Neural cell (in vitro differentiated cells): Measurements from ENCODE around the gene SSBP1.

Source experiments
- EP300 ChIP-seq: fragments of 450-650 bp; conservative IDR thresholded peaks from 2 replicates; pipeline ENCODE4 v1.6.1; 2014; ENCODE audit warnings: antibody characterized with exemption, mild to moderate bottlenecking, moderate library complexity; ENCODE audit not compliant: poor library complexity, severe bottlenecking
- EZH2 ChIP-seq: fragments of 200-600, 300-800 bp; shearing (Covaris generic), sonication (generic); IDR thresholded peaks from 2 replicates; pipeline ENCODE4 v1.6.1; 2014; ENCODE audit warnings: antibody characterized with exemption, low read length, borderline replicate concordance, mild to moderate bottlenecking; ENCODE audit not compliant: insufficient read depth, poor library complexity, severe bottlenecking
- POLR2AphosphoS5 ChIP-seq: IDR thresholded peaks from 2 replicates; pipeline ENCODE4 v1.6.1; 2012
- RAD21 ChIP-seq: fragments of 450-650 bp; conservative IDR thresholded peaks from 2 replicates; pipeline ENCODE4 v1.6.1; 2014; ENCODE audit warnings: antibody characterized with exemption, mild to moderate bottlenecking, moderate library complexity
- SMC3 ChIP-seq: fragments of 450-650 bp; conservative IDR thresholded peaks from 2 replicates; pipeline ENCODE4 v1.6.1; 2014; ENCODE audit warnings: antibody characterized with exemption, mild to moderate bottlenecking, moderate library complexity; ENCODE audit not compliant: poor library complexity
- TAF1 ChIP-seq: IDR thresholded peaks from 2 replicates; pipeline ENCODE4 v1.6.1; 2012; ENCODE audit warnings: low read depth
- TF ChIP-seq, protein P1 (sequence below): fragments of 450-650 bp; IDR thresholded peaks from 2 replicates; pipeline ENCODE4 v1.5.1; 2014; ENCODE audit warnings: antibody characterized with exemption, mild to moderate bottlenecking, moderate library complexity; ENCODE audit not compliant: poor library complexity, severe bottlenecking

GRCh38 chr7:141713890-141714289 is 24.3 kb upstream of the SSBP1 start:
- TF ChIP-seq EZH2 (no peak), EP300 (no peak), POLR2AphosphoS5 (no peak), TAF1 (no peak), RAD21 (no peak), SMC3 (no peak)
- TF ChIP-seq, protein P1, sequence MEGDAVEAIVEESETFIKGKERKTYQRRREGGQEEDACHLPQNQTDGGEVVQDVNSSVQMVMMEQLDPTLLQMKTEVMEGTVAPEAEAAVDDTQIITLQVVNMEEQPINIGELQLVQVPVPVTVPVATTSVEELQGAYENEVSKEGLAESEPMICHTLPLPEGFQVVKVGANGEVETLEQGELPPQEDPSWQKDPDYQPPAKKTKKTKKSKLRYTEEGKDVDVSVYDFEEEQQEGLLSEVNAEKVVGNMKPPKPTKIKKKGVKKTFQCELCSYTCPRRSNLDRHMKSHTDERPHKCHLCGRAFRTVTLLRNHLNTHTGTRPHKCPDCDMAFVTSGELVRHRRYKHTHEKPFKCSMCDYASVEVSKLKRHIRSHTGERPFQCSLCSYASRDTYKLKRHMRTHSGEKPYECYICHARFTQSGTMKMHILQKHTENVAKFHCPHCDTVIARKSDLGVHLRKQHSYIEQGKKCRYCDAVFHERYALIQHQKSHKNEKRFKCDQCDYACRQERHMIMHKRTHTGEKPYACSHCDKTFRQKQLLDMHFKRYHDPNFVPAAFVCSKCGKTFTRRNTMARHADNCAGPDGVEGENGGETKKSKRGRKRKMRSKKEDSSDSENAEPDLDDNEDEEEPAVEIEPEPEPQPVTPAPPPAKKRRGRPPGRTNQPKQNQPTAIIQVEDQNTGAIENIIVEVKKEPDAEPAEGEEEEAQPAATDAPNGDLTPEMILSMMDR = no peak
